Suprapubic skin (tissue), 4 donors: ENCODE data around the gene VWA3B. TPM values are rescaled to one million over a fixed set of nuclear protein-coding genes. Genes with fewer than 3 reads are reported as not detected.

Experiments
- DNase-seq, 2 donors: peaks; one replicate each; pipeline ENCODE4 v3.0.0-alpha.2; 2019; ENCODE audit warnings: low spot score in 2 of 2
- H3K27ac ChIP-seq: fragments of 200-600 bp; sonication (generic); one replicate; pipeline ENCODE4 v1.5.1; 2019
- H3K27me3 ChIP-seq: fragments of 200-600 bp; sonication (generic); one replicate; pipeline ENCODE4 v1.5.1; 2019
- H3K36me3 ChIP-seq: fragments of 200-600 bp; sonication (generic); one replicate; pipeline ENCODE4 v1.5.1; 2019
- H3K4me1 ChIP-seq: fragments of 200-600 bp; sonication (generic); one replicate; pipeline ENCODE4 v1.5.1; 2019
- H3K4me3 ChIP-seq: fragments of 200-600 bp; sonication (generic); one replicate; pipeline ENCODE4 v1.5.1; 2019; ENCODE audit warnings: mild to moderate bottlenecking
- H3K9me3 ChIP-seq: fragments of 200-600 bp; sonication (generic); one replicate; pipeline ENCODE4 v1.5.1; 2019
- CTCF ChIP-seq, 2 donors: fragments of 200-600 bp in 1 of 2; fragments of 450-650 bp in 1 of 2; sonication (generic) in 1 of 2; IDR thresholded peaks; one replicate each; pipeline ENCODE4 v1.5.1; 2016 to 2019; ENCODE audit warnings: antibody characterized with exemption in 2 of 2, mild to moderate bottlenecking in 1 of 2, moderate library complexity in 1 of 2
- EP300 ChIP-seq: sonication (generic); formaldehyde crosslinking; IDR thresholded peaks from one replicate; pipeline ENCODE4 v1.6.1; 2017; ENCODE audit warnings: antibody characterized with exemption
- POLR2A ChIP-seq, 2 donors: fragments of 450-650 bp; IDR thresholded peaks; one replicate each; pipeline ENCODE4 v1.6.1; 2017; ENCODE audit warnings: antibody characterized with exemption in 2 of 2, mild to moderate bottlenecking in 2 of 2, moderate library complexity in 2 of 2
- POLR2AphosphoS5 ChIP-seq, 3 donors: sonication (generic); formaldehyde crosslinking; IDR thresholded peaks; one replicate each; pipeline ENCODE4 v1.6.1; 2017; ENCODE audit warnings: antibody characterized with exemption in 3 of 3
- WGBS: methylation state at CpG from one replicate; pipeline ENCODE4 v1.1.5; 2018; 5-methylcytosine and 5-hydroxymethylcytosine counted together
- total RNA-seq, 4 donors: library from RNA; depleted of rRNA; stranded (reverse); fragments of >200 nt; gene quantifications; one replicate each; pipeline ENCODE4 v1.1.0, GENCODE V29; 2016

The VWA3B gene
- total RNA-seq, 4 donors from 2014 or later, result not detected

GRCh38 chr2:98087447-98088020 lies 567 bp downstream of the VWA3B start:
- WGBS, result 53% methylated on average over 11 of the region's 13 CpGs
- H3K27ac ChIP-seq, result no peak overlapping the region
- no peaks in the 10 kb centered on the region for H3K9me3 ChIP-seq
- H3K27me3 ChIP-seq, result peaks cover 29% of the 10 kb centered on the region
- TF ChIP-seq EP300, result no peak
- no peak for TF ChIP-seq POLR2A (IDR thresholded peaks at IDR 0.05)
- no peak for TF ChIP-seq POLR2AphosphoS5 (IDR thresholded peaks at IDR 0.05)
- DNase-seq, result no peak
- H3K4me1 ChIP-seq, result peaks cover 17% of the 10 kb centered on the region
- peak overlapping the region; percentile 48 for H3K4me3 ChIP-seq
- no peaks in the 10 kb centered on the region for H3K36me3 ChIP-seq

GRCh38 chr2:98088261-98088660 lies 1.3 kb downstream of the VWA3B start:
- 88% methylated on average over 5 of the region's 5 CpGs for WGBS
- TF ChIP-seq POLR2AphosphoS5 (IDR thresholded peaks at IDR 0.05), result no peak
- no peak for TF ChIP-seq EP300
- no peak for TF ChIP-seq CTCF (IDR thresholded peaks at IDR 0.05)
- TF ChIP-seq POLR2A (IDR thresholded peaks at IDR 0.05), result no peak
- peaks cover 17% of the 10 kb centered on the region for H3K4me1 ChIP-seq
- no peaks in the 10 kb centered on the region for H3K36me3 ChIP-seq
- DNase-seq, result no peak
- H3K9me3 ChIP-seq, result no peaks in the 10 kb centered on the region
- no peak overlapping the region for H3K27ac ChIP-seq
- no peak overlapping the region for H3K4me3 ChIP-seq
- peaks cover 24% of the 10 kb centered on the region for H3K27me3 ChIP-seq

DNA sequence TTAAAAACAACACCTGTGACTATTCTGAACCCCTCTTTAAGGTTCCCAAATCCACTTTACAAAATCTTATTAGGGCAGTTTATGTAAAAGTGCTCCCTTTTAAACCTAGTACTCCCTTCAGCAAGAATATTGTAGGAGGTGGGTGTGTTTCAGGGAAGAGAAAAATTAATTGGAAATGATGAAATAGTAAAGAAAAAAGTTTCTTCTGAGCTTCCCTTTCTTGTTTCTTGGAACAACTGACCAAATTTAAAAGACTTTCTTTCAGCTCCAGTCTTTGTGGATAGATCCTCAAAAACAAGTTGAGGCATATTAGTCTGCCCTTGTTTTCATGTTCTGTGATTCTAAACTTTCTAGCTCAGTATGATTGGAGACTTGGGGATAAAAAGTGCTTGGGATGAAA lies 3.0 kb downstream of the VWA3B start:
- Histone ChIP-seq H3K27ac (no peak overlapping the region), H3K36me3 (no peaks in the 10 kb centered on the region), H3K4me1 (peaks cover 17% of the 10 kb centered on the region), H3K4me3 (no peak overlapping the region), H3K27me3 (peaks cover 11% of the 10 kb centered on the region), H3K9me3 (no peaks in the 10 kb centered on the region)
- no peak for DNase-seq
- TF ChIP-seq EP300 (no peak), CTCF (IDR thresholded peaks at IDR 0.05) (no peak), POLR2A (IDR thresholded peaks at IDR 0.05) (no peak), POLR2AphosphoS5 (IDR thresholded peaks at IDR 0.05) (no peak)

GRCh38 chr2:98090951-98091350 lies 4.0 kb downstream of the VWA3B start:
- Histone ChIP-seq H3K27ac (no peak overlapping the region), H3K4me1 (peaks cover 17% of the 10 kb centered on the region), H3K27me3 (peaks cover 6% of the 10 kb centered on the region), H3K9me3 (no peaks in the 10 kb centered on the region), H3K4me3 (no peak overlapping the region), H3K36me3 (no peaks in the 10 kb centered on the region)
- DNase-seq, result no peak
- TF ChIP-seq POLR2AphosphoS5 (IDR thresholded peaks at IDR 0.05) (no peak), EP300 (no peak), POLR2A (IDR thresholded peaks at IDR 0.05) (no peak), CTCF (IDR thresholded peaks at IDR 0.05) (no peak)
- 83% methylated on average over 8 of the region's 8 CpGs for WGBS

- 69% methylated on average over 1 of the region's 1 CpG for WGBS
- Histone ChIP-seq H3K36me3 (no peaks in the 10 kb centered on the region), H3K4me1 (peaks cover 10% of the 10 kb centered on the region), H3K4me3 (no peak overlapping the region), H3K27ac (no peak overlapping the region), H3K9me3 (no peaks in the 10 kb centered on the region), H3K27me3 (peaks cover 5% of the 10 kb centered on the region)
- TF ChIP-seq POLR2AphosphoS5 (IDR thresholded peaks at IDR 0.05), result no peak
- no peak for TF ChIP-seq CTCF (IDR thresholded peaks at IDR 0.05)
- TF ChIP-seq POLR2A (IDR thresholded peaks at IDR 0.05), result no peak
- TF ChIP-seq EP300, result no peak
- DNase-seq, result no peak
Observed at GRCh38 chr2:98091738-98092137, 4.8 kb downstream of the VWA3B start.

DNA sequence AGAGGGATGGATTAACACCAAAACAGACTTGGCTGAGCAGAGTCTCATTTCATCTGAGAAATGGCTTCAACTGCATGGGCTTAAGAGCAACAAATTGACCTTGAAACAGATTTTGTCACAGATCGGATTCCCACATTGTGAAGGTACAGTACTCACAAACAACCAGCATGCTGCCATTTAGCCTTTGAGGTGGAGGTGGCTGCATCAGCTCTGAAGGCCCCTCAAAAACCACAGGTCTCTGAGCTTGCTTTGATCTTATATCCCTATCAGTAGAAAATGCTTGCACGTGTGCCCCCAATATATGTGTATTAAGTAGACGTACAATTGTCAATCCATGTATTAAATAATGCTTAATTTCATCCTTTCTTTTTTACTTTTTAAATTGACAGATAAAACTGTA lies 6.2 kb downstream of the VWA3B start:
- Histone ChIP-seq H3K9me3 (no peaks in the 10 kb centered on the region), H3K4me3 (no peak overlapping the region), H3K27me3 (no peaks in the 10 kb centered on the region), H3K36me3 (no peaks in the 10 kb centered on the region), H3K27ac (no peak overlapping the region), H3K4me1 (no peaks in the 10 kb centered on the region)
- 90% methylated on average over 3 of the region's 3 CpGs for WGBS
- no peak for DNase-seq
- TF ChIP-seq EP300, result no peak
- no peak for TF ChIP-seq POLR2A (IDR thresholded peaks at IDR 0.05)
